GM12891 (cell line): ENCODE results near the gene PRSS22.

Experiments used
- DNase-seq: peaks from one replicate; pipeline ENCODE4 v3.0.0; 2011; ENCODE audit warnings: low spot score; ENCODE audit not compliant: insufficient read length
- FAIRE-seq: peaks from 2 replicates; lab custom pipeline; 2011; peaks lifted over from hg19 to GRCh38; lab: Jason Lieb, UNC
- PAX5 ChIP-seq: IDR thresholded peaks from 2 replicates; pipeline ENCODE4 v1.6.1; 2011; ENCODE audit warnings: low read length, moderate library complexity, mild to moderate bottlenecking; ENCODE audit not compliant: insufficient read depth, severe bottlenecking
- POLR2A ChIP-seq: IDR thresholded peaks from 2 replicates; pipeline ENCODE4 v1.6.1; 2011; ENCODE audit warnings: low read depth, low read length, control low read depth
- POLR2AphosphoS5 ChIP-seq: IDR thresholded peaks from 2 replicates; pipeline ENCODE4 v1.6.1; 2011; ENCODE audit warnings: low read depth, low read length, control low read depth
- POU2F2 ChIP-seq: IDR thresholded peaks from 2 replicates; pipeline ENCODE4 v1.6.1; 2011; ENCODE audit warnings: low read depth, mild to moderate bottlenecking, control low read depth, low read length, moderate library complexity
- SPI1 ChIP-seq: IDR thresholded peaks from 2 replicates; pipeline ENCODE4 v1.6.1; 2011; ENCODE audit warnings: low read depth, low read length, control low read depth
- TAF1 ChIP-seq: IDR thresholded peaks from 2 replicates; pipeline ENCODE4 v1.6.1; 2011; ENCODE audit warnings: low read depth, low read length, control low read depth

The PRSS22 gene

GRCh38 chr16:2899564-2900072, 41.6 kb upstream of the PRSS22 start:
- no peak for FAIRE-seq
- DNase-seq = no peak
- TF ChIP-seq POLR2A = no peak
- no peak for TF ChIP-seq PAX5
- no peak for TF ChIP-seq POU2F2
- no peak for TF ChIP-seq TAF1
- TF ChIP-seq SPI1 = no peak
- TF ChIP-seq POLR2AphosphoS5 = no peak

GRCh38 chr16:2898831-2899563, 41.0 kb upstream of the PRSS22 start:
- FAIRE-seq = no peak
- TF ChIP-seq POLR2A (no peak), TAF1 (no peak), SPI1 (no peak), POLR2AphosphoS5 (no peak), PAX5 (no peak), POU2F2 (no peak)

GRCh38 chr16:2897110-2897509, 39.1 kb upstream of the PRSS22 start:
- FAIRE-seq (no peak), DNase-seq (no peak)
- TF ChIP-seq POLR2AphosphoS5 = no peak
- no peak for TF ChIP-seq POLR2A
- TF ChIP-seq POU2F2 = no peak
- no peak for TF ChIP-seq SPI1
- TF ChIP-seq PAX5 = no peak
- no peak for TF ChIP-seq TAF1

More at GRCh38 chr16:2898831-2899563, 41.0 kb upstream of the PRSS22 start:
- DNase-seq = no peak

GRCh38 chr16:2896480-2897010, 38.6 kb upstream of the PRSS22 start:
- DNase-seq (no peak), FAIRE-seq (no peak)
- no peak for TF ChIP-seq POU2F2
- no peak for TF ChIP-seq POLR2A
- no peak for TF ChIP-seq PAX5
- no peak for TF ChIP-seq TAF1
- no peak for TF ChIP-seq POLR2AphosphoS5
- TF ChIP-seq SPI1 = no peak

- DNase-seq = no peak
- TF ChIP-seq PAX5 (no peak), POU2F2 (no peak), TAF1 (no peak), SPI1 (no peak), POLR2AphosphoS5 (no peak), POLR2A (no peak)
- FAIRE-seq = no peak
Measured at GRCh38 chr16:2895813-2896212, 37.8 kb upstream of the PRSS22 start.

GRCh38 chr16:2894231-2894630, 36.3 kb upstream of the PRSS22 start:
- TF ChIP-seq POU2F2 (no peak), SPI1 (no peak), TAF1 (no peak), POLR2AphosphoS5 (no peak), PAX5 (no peak), POLR2A (no peak)
- DNase-seq = no peak

GRCh38 chr16:2884041-2884451, 26.1 kb upstream of the PRSS22 start:
- DNase-seq (no peak), FAIRE-seq (no peak)
- TF ChIP-seq SPI1 (no peak), PAX5 (no peak), POLR2A (no peak), TAF1 (no peak), POU2F2 (no peak), POLR2AphosphoS5 (no peak)

More at GRCh38 chr16:2894231-2894630, 36.3 kb upstream of the PRSS22 start:
- no peak for FAIRE-seq

GRCh38 chr16:2883458-2883908, 25.5 kb upstream of the PRSS22 start:
- DNase-seq = no peak
- FAIRE-seq = no peak
- TF ChIP-seq TAF1 = no peak
- no peak for TF ChIP-seq POU2F2
- no peak for TF ChIP-seq POLR2A
- TF ChIP-seq PAX5 = no peak
- TF ChIP-seq SPI1 = no peak

- DNase-seq (peak; percentile 97), FAIRE-seq (peak; percentile 100)
- TF ChIP-seq TAF1 = peak; percentile 48; the same call in 1 of the 2 replicates
- TF ChIP-seq SPI1 = no peak
- TF ChIP-seq POU2F2 = peak; percentile 37; the same call in 1 of the 2 replicates
- peak; percentile 64 for TF ChIP-seq POLR2A
- 0 out of 2 replicates have a peak, but pooled peaks have one; percentile 34 for TF ChIP-seq POLR2AphosphoS5
- TF ChIP-seq PAX5 = no peak
Measured at GRCh38 chr16:2882650-2883457, 24.9 kb upstream of the PRSS22 start, which contains the start of gene FLYWCH2. FLYWCH2 (plus strand) TSS chr16:2883215; CDS start chr16:2896450, 13,235 bp downstream.
